Measurements from ENCODE around the gene MTMR3.

MTMR3 gene

GRCh38 chr22:29947410-29948384 lies 64.7 kb downstream of the MTMR3 start:
- TF ChIP-seq ZBTB7A (IDR thresholded peaks at IDR 0.05; ENCODE audit: low read depth) (no peak), NFIC (IDR thresholded peaks at IDR 0.05) (peak; percentile 41)

GRCh38 chr22:29948385-29948769 lies 65.4 kb downstream of the MTMR3 start:
- no peak for TF ChIP-seq EGR1 (IDR thresholded peaks at IDR 0.05)
- no peak for TF ChIP-seq USF1 (IDR thresholded peaks at IDR 0.05)
- no peak for TF ChIP-seq EP300 (IDR thresholded peaks at IDR 0.05; ENCODE audit: borderline replicate concordance)
- TF ChIP-seq MAX (IDR thresholded peaks at IDR 0.05) = no peak
- no peak for TF ChIP-seq TAF1 (IDR thresholded peaks at IDR 0.05; ENCODE audit: low read depth)
- no peak for TF ChIP-seq RAD21 (IDR thresholded peaks at IDR 0.05; ENCODE audit: low read depth)
- TF ChIP-seq ZBTB7A (IDR thresholded peaks at IDR 0.05; ENCODE audit: low read depth) = no peak
- no peak for TF ChIP-seq YY1 (IDR thresholded peaks at IDR 0.05; ENCODE audit: low read depth)
- TF ChIP-seq FOXM1 (IDR thresholded peaks at IDR 0.05; ENCODE audit: borderline replicate concordance, low read depth) = no peak
- no peak for TF ChIP-seq NFIC (IDR thresholded peaks at IDR 0.05)
- TF ChIP-seq TEAD4 (IDR thresholded peaks at IDR 0.05) = no peak
- TF ChIP-seq CEBPB (IDR thresholded peaks at IDR 0.05) = no peak

GRCh38 chr22:29949872-29950271 lies 66.9 kb downstream of the MTMR3 start:
- TF ChIP-seq MAX (IDR thresholded peaks at IDR 0.05) = no peak
- no peak for TF ChIP-seq RAD21 (IDR thresholded peaks at IDR 0.05; ENCODE audit: low read depth)
- TF ChIP-seq REST (IDR thresholded peaks at IDR 0.05; ENCODE audit: low read depth) = no peak
- TF ChIP-seq USF1 (IDR thresholded peaks at IDR 0.05) = no peak
- no peak for TF ChIP-seq TEAD4 (IDR thresholded peaks at IDR 0.05)
- no peak for TF ChIP-seq YY1 (IDR thresholded peaks at IDR 0.05; ENCODE audit: low read depth)
- no peak for TF ChIP-seq CREB1 (IDR thresholded peaks at IDR 0.05; ENCODE audit: low read depth)
- TF ChIP-seq EGR1 (IDR thresholded peaks at IDR 0.05) = no peak

- TF ChIP-seq EGR1 (IDR thresholded peaks at IDR 0.05) (no peak), RAD21 (IDR thresholded peaks at IDR 0.05; ENCODE audit: low read depth) (no peak), USF1 (IDR thresholded peaks at IDR 0.05) (no peak), MAX (IDR thresholded peaks at IDR 0.05) (no peak), CREB1 (IDR thresholded peaks at IDR 0.05; ENCODE audit: low read depth) (no peak), TCF12 (IDR thresholded peaks at IDR 0.05; ENCODE audit: low read depth) (no peak), EP300 (IDR thresholded peaks at IDR 0.05; ENCODE audit: borderline replicate concordance) (no peak), TEAD4 (IDR thresholded peaks at IDR 0.05) (no peak), REST (IDR thresholded peaks at IDR 0.05; ENCODE audit: low read depth) (no peak), ZBTB7A (IDR thresholded peaks at IDR 0.05; ENCODE audit: low read depth) (no peak), NFIC (IDR thresholded peaks at IDR 0.05) (no peak), YY1 (IDR thresholded peaks at IDR 0.05; ENCODE audit: low read depth) (no peak), TAF1 (IDR thresholded peaks at IDR 0.05; ENCODE audit: low read depth) (no peak), FOXM1 (IDR thresholded peaks at IDR 0.05; ENCODE audit: borderline replicate concordance, low read depth) (no peak)
Observed at GRCh38 chr22:29951791-29952413, 68.9 kb downstream of the MTMR3 start.

Measured in Ishikawa (cell line).